SK-N-DZ (cell line): ENCODE results near the gene PDGFC.
A peak's percentile ranks its signal among the peaks of the same experiment; 100 is the strongest.

Experiments used
- DNase-seq: peaks from one replicate; pipeline ENCODE4 v3.0.0-alpha.2; 2015; ENCODE audit warnings: low spot score

PDGFC gene

DNA sequence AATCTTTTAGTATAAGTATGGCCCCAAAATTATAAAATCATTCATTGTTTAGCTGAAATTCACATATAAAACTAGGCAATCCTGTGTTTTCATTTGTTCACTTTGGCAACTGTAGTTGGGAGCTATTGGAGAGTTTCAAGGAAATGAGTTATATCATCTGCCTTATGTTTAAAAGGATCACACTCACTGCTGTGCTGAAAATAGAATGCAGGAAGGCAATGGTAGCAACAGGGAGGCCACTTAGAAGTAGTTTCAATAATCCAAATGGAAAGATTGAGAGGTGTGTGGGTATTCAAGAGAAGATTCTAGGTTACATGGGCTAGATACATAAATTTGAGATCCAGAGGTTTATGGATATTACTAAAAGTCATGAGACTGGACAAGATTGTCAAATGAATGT, 184.9 kb downstream of the PDGFC start:
- DNase-seq, result no peak

DNA sequence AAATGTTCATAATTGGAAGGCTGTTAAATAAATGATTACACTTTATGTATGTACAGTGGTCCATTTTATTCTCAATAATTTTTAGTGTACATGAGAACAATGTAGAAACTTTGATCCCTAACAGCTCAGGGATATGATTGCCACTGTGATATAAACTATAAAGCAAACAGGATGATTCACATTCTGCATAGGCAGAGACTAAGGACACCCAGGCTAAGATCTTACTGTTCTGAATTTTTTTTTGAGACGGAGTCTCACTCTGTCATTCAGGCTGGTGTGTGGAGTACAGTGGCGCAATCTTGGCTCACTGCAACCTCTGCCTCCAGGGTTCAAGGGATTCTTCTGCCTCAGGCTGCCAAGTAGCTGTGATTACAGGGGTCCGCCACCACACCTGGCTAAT, 186.6 kb downstream of the PDGFC start:
- DNase-seq, result no peak

DNA sequence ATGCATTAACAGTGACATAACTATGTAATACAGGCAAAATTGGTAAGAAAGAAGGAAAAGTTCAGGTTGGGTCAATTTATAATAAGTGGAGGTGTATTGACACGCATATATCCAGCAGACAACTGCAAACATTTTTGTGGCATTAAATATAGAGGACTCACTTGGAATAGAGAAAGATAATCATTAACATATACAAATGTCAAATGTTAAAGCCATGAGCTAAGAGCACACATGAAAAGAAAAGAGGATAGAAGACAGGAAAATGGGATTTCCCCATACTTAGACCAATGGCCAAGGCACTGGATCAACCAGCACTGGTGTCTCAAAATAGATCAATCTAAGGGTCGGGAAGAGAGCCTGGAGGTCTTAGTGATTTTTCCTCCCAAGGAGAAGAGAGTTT, 187.6 kb downstream of the PDGFC start:
- DNase-seq, result no peak

DNA sequence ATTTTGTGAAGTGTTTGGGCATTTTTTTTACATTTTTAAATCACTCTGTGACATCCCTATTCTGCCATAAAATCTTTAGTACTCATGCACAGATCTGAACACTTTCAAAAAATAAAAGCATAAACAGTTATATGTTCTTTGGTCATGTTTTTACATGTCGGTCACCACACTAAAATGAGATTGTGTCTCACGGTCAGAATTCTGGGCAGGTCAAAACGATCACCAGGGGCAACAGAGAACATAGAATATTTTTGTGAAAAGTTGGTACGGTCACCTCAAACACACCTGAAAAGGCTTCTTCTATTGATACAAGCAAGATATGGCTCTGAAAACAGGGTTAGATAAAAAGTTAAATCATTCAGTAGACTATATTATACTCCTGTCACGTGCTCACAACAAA, 189.1 kb downstream of the PDGFC start:
- no peak for DNase-seq

DNA sequence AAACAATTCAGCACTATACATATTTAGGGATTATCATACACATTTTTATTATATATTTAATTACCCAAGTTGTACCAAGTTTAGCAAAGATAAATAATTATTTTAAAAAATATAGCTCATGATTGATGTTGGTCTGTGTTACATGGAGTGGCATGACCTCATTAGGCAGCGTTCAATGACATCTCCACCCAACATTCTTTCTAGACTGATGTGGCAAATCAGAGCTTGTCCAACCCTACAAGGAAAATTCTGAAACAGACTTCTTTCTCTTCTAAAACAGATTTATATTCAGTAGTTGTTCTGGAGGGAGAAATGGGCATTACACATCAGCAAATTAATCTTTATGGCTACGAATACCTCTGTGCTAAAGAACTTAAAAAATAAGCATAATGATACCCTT, 189.7 kb downstream of the PDGFC start:
- no peak for DNase-seq

DNA sequence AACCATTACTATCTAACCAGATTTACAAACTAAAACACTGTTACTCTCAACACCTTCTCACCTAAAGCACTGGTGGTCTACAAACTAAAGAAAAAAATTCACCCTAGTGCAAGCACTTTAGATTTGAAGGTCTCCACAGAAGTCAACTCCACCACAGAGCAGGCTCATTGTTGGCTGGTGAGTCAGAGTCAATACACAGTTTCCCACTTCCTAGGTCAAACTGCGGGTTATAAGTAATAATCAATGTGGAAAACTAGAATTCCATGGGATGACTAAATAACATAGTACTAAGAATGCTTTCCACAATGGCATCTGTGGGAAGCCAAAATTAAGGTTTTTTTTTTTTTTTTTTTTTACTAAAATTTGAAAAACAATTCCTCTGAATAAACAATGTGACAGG, 191.8 kb downstream of the PDGFC start:
- no peak for DNase-seq

DNA sequence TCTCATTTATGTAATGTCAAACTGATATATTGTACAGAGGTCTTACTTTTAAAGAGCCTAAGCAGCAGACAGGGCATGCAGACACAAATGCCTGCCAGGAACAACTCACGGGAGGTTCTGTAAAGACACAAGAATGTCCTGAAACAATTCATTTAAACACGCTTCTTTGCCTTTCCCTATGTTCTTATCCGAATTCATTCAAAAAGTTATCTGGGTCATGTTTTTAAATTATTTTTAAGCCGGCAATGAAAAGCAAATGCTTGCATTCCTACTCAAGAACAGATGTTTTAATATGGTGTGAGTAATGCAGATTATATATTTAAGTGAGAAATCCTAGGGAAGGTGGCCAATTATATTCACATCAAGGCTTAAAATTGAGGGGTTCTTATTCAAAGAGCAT, 192.6 kb downstream of the PDGFC start:
- no peak for DNase-seq

DNA sequence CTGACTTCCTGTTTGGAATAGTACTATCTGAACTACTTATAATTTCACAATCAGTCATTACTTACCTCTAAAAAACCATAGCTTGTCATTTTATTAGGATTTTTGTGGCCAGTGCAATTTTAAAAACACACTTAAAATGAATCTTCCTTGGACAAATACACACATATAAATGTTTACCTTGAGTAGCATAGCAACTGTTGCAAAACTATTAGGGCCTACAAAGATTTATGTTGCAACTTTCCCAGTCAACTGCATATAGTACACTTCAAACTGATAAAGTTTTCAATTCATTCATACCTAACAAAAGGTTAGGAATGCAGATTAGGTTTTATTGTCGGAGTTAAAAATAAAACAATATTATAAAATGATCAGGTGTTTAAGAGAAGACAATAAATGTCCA, 193.0 kb downstream of the PDGFC start:
- no peak for DNase-seq

DNA sequence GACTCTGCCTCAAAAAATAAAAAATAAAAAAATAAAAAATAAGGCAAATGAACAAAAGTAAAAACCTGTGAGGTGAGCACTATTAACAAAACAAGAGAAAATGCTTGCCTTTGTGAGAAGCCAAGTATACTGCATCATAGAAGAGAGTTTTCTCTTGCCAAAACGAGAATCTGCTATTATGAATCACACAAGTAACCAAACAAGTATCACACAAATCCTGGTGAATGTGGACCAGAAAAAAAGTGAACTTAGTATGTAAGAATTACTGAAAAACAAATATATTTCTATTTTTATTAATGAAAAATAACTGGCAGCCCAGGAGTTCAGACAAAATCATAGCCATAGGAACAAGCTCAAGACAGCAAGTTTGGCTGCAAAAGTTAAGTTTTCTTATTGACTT, 193.5 kb downstream of the PDGFC start:
- no peak for DNase-seq

DNA sequence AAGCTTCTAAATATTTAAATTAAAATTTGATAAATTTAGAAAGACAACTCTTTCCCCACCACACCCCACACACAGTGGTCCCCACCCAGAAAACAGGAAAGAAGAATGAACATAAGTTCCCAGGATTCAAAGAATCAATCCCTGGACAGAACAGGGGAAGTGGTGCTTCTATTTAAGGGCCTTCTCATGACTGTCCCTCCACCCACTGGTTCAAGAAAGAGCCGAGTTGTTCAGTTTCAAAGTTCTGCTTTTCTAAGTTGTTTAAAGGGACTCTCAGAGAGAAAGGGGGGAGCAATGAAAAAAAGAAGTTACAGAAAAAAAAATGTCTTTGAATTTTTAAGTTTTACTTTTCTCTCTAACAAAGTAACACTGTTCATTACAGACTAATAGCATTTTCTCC, 195.8 kb downstream of the PDGFC start:
- DNase-seq, result no peak

DNA sequence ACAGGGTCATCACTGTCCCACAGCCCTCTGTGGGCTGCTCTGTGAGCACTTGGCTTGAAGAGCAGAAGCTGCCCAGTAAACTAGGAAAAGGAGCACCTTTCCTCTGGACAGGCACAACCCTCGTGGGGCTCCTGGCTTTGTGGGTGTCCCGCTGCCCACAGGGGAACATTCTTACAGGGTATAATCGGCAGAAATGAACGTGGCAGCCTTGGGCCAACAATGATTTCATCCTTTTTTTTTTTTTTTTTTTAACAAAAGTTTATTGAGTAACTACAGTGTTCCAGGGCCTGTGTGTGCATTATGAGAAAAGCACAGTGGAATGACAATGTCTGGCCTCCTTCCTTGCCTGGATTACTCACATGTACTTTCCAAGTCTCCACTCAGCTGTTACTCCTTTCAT, 197.2 kb downstream of the PDGFC start:
- DNase-seq, result no peak

DNA sequence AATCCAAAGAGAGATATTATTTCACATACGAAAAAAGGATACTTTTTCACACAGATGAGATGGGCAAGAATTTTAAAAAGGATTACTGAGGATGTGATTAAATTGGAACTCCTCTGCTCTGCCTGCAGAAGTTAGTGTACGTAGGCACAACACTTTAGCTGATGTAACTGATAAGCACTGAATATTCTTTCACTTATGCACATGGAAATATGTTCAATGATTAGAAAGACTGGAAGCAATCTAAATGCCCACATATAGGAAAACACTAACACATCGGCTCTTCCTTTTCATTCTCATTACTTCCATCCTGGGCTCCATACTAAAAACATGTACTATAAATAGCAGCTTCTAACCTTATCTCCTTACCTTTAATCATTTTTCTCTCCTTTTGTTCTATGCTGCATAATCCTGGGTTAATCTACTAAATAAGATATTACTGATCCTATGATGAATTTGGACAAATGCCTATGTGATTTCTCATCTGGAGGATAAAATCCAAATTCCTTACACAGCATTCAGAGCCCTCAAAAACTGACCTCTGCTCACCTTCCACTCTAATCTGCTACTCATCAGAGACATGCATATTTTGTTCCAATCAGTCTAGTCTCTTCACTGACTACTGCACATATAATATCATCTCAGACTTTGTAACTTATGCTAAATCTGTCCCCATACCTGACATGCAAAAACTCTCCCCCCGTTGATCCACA, 197.8 kb downstream of the PDGFC start:
- DNase-seq, result no peak

DNA sequence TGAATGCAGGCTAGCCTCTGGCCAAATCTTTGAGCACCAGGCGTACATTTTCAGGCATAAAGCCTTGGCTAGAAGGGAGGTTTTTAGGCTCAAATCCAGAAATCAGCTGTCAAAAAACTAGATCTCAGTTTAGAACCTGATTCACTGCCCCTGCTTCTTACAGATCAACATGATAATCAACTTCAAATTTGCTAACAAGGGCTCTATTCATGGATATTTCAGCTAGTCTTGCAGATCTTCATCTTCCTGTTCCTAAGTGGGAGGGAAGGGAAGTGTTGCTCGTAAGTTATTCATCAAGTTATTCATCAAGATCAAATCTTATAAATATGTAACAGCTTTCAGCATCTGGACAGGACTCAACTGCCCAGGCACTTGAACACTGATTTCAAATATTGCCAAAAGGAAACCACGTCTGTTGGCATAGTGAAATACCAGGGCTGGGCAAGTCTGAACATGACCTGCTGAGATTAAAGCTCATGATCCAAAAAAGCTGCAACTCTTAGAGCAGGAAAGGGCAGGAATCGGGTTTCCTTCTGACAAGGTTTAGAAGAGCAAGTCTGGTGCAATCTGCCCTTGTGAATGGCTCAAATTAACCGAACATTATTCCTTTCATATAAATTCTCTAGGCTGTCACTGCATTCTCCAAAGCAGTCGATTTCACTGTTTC, 200.3 kb downstream of the PDGFC start:
- no peak for DNase-seq

DNA sequence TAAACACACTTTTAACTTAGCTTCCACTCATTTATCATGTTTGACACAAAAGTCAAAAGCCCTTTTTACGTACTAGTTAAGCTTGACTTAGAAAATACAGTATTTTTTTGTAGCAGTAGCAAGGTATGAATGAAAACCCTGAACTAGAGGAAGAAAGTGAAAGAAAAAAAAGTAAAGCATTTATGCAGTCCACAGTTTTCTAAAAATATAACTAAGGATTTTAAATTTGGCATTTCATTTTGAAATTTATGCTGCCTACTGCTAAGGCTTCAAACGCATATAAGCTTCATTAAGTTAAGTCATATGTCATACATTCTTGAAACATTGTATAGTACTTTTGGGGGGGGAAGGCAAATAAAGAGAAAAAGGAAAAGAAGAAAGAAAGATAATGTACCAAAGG, 201.5 kb downstream of the PDGFC start:
- no peak for DNase-seq

DNA sequence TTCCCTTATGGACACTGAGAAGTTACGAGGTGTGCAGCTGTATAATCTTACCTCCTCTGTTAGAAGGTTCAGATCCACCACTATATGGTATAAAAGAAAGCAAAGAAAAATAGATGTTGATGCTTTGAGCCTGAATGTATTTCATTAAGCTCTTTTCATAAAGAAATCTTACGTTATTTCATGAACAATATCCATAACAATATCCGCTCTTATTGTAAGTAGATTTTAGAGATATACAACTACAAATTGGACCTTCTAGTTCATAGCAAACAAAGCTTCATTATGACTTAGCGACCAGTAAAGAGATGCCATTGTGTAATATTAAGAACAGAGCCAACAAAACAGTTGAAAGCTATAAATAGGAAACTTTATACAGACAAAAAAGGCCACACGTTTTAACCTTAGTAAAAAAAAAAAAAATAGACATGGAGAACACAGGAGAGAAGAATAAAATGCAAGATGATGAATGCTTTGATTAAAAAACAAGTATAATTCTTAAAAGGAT, 203.6 kb downstream of the PDGFC start:
- no peak for DNase-seq

DNA sequence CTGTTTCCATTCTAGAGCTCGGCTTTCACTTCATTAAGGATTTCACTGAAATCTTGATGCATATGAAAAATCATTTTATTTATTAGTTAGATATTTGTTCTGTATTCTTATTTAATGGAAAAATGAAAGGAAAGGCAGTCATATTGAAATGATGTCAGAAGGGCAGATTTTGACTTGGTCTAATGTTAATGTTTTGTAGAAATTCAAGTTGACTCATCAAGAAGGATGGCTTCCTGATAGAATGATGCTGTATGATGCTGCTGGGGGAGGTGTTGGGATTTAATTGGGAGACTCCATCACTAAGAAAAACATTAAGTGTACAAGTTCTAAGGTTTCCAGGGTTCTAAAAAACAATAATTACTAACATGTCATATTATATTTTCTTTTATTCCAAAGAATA, 204.8 kb downstream of the PDGFC start:
- no peak for DNase-seq

DNA sequence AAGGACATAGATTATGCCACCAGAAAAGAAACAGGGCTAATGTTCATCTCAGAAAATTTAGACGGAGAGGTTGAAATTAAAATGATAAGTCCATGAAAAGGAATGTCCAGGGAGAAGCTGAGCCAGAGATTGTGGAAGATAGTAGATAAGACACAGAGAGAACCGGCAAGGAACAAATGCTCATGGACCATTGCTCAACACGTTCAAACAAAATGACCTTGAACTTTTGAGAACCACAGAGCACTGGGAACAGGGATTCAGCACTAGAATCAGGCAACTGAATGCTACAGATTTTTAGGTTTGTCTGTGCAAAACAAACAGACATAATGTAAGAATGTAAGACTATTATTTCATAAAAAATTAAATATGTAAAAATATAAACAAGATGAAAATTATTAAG, 206.3 kb downstream of the PDGFC start:
- no peak for DNase-seq

DNA sequence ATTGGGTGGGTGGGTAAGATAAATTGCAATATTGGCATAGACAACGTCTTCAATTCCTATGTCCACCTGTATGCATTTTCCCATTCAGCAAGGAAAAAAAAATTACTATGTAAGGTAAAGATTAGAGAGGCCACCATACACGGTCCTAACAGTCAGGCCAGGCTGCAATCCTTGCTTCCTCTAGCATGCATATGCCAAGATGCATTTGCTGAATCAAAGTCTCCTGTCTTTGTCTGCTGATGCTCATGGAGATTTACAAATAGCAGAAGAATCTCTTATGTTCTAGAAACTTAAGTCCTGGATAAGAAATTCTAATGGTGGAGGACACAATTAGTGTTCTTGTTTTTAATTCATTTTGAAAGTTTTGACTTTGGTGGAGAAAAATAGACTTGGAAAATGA, 206.8 kb downstream of the PDGFC start:
- no peak for DNase-seq

DNA sequence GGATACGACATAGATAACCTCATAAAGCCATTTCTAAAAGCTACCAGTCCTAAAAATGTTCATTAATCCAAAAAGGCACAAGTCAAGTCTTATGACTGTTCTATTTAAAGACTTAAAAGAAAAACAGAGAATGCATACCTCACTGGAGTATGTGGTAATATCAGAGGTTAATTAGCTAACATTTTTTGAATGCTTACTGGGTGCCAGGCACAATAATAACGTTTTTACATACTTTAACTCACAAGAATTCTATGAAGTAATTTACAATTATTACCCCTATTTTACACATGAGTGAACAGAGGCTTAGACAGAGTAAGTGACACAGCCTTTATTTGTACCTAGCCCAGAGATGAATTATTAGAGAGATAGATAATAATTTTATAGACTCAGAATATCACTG, 207.5 kb downstream of the PDGFC start:
- DNase-seq, result no peak

DNA sequence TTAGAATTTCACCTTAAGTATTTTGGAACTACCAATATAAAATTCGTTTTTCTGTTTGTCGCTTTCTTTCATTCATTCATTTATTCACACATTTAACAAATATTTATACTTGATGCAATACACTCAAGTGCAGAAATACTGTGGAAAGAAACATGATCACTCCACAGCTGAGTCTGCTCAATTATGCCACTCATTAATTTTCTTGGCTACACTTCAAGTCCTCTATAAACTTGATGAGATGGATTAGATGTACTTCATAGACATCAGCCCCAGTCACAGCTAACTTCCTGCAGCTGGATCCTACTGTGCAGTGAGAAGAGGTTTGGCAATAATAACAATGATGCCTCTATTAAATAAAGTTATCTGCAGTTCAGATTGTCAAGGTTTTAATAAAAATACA, 208.1 kb downstream of the PDGFC start:
- DNase-seq, result no peak

DNA sequence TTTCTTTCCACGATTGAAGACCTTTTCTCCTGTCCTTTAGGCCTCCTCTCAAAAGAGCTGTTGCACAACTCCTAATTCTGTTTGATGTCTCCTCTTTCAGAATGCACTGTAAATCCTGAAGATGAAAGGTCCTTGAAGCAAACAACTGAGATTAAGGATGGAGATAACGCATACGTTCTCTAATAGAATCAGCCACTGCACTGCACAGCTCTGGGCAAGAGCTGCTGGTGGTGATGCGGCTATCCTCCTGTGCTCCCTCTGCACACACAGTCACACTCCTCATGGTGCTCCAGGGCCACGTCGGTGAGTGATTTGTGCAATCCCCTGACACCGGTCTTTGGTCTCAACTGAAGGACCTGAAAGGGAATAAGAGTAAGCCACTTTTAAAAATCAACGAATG, 208.7 kb downstream of the PDGFC start:
- peak; percentile 80 for DNase-seq

DNA sequence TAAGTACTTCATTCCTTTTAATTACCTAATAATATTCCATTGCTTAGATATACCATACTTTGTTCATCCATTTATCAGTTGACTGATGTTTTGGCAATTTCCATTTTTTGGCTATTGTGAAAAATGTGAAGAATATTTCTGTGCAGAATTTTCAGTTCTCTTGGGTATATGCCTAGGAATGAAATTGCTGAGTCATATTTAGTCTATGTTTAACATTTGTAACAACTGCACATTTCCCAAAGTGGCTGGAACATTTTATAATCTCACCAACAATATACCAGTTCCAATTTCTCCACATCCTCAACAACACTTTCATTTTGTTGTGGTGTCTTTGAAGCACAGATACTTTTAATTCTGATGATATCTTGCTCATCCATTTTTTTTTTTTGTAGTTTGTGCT, 215.5 kb downstream of the PDGFC start:
- no peak for DNase-seq

DNA sequence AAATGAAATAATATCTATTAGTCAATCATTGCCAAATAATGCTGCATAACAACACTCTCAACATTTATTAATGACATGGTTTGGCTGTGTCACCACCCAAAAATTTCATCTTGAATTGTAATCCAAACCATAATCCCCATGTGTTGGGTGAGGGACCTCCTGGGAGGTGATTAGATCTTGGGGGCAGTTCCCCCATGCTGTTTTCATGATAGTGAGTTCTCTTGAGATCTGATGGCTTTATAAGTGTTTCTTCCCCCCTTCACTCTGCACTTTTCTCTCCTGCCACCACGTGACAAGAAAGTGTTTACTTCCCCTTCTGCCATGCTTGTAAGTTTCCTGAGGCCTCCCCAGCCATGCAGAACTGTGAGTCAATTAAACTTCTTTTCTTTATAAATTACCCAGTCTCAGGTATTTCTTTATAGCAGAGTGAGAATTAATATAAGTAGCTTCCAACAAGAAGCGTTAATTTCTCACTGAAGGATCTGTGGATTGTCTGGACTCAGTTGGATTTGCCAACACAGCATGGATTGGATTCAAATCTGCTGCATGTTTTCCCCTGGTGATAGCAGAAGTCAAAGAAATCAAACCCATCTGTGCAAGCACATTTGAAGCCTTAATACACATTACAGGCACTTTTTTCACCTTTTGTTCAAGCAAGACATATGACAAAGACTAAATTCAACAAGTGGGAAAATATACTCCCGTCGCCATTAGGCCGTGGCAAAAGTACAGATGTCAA, 216.6 kb downstream of the PDGFC start:
- DNase-seq, result no peak
